HTR-8/SVneo (cell line): Measurements from ENCODE around the gene CADM3.
A peak's percentile ranks its signal among the peaks of the same experiment; 100 is the strongest.

Experiments used
- DNase-seq: peaks from one replicate; pipeline ENCODE4 v3.0.0; 2011; ENCODE audit warnings: low spot score, mixed read lengths; ENCODE audit not compliant: insufficient read length
- FAIRE-seq: peaks from 2 replicates; lab custom pipeline; 2011; peaks lifted over from hg19 to GRCh38; lab: Jason Lieb, UNC

The CADM3 gene

GRCh38 chr1:159203610-159204009, 32.2 kb downstream of the CADM3 start:
- DNase-seq: no peak
- FAIRE-seq: no peak

DNA sequence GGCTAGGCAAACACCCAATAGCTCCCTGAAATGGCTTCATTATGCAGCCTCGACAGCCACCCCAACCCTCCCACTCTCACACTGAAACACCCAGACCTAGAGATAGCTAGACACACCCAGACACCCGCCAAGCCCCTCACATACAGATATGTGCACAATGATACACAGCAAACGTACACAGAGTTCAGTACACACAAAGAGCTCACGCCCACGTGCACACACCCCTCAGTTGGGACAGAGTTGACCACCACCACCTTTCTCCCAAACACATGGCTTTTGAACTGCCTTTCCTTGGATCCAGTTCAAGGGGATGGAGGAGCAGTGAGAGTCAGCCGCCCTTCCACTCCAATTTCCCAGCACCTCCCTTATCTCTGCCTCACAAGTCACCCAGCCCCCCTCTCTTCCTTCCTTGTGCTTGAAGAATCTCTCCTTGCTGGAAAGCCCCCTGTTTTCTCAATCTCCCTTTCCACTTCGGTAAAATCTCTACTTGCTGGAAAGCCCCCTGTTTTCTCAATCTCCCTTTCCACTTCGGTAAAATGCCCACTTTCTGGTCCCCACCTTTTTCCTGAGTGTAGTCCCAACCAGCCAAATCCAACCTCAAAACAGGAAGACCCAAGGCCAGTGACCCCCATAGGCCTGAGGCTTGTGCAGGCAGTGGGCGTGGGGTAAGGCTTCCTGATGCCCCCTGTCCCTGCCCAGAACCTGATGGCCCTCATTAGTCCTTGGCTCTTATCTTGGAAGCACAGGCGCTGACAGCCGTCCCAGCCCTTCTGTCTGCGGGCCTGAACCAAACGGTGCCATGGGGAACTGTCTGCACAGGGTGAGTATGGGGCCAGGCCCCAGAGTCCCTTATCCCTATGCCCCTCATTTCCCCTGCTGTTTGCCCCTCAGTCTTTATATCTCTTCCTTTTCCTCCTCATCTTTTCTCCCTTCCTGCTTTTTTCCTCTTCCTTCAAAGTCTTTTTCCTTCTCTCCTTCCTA, 33.0 kb downstream of the CADM3 start, which contains the start of gene ACKR1:
TSS of gene ACKR1 (plus strand) at position 715 of the 981 bp plus-strand sequence. CDS start at position 800, 85 bp downstream.
- no peak for DNase-seq
- no peak for FAIRE-seq

GRCh38 chr1:159205225-159205624, 33.8 kb downstream of the CADM3 start:
- DNase-seq (no peak), FAIRE-seq (no peak)

DNA sequence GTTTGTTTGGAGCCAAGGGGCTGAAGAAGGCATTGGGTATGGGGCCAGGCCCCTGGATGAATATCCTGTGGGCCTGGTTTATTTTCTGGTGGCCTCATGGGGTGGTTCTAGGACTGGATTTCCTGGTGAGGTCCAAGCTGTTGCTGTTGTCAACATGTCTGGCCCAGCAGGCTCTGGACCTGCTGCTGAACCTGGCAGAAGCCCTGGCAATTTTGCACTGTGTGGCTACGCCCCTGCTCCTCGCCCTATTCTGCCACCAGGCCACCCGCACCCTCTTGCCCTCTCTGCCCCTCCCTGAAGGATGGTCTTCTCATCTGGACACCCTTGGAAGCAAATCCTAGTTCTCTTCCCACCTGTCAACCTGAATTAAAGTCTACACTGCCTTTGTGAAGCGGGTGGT, 34.7 kb downstream of the CADM3 start:
- FAIRE-seq: no peak
- DNase-seq: no peak

DNA sequence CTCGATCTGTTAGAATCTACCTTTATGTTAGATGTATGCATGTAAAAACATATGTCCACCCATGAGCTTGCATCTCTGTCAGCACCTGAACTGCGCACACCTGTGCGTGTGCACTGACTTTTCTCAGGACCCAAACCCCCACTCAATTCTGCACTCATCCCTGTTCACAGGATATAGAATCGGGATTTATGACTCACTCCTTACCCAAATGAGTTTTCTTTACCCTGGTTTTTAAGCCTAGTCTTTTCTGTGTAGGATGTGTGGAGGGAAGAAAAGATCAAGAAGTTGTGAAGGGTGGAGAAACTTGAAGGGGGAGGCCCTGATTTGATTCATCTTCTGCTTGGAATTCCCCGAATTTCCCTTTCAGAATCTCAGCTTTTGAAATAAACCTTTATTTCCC, 35.7 kb downstream of the CADM3 start:
- FAIRE-seq (no peak), DNase-seq (no peak)

- DNase-seq: no peak
- no peak for FAIRE-seq
These were observed 36.4 kb downstream of the CADM3 start for GRCh38 chr1:159207774-159208173.

DNA sequence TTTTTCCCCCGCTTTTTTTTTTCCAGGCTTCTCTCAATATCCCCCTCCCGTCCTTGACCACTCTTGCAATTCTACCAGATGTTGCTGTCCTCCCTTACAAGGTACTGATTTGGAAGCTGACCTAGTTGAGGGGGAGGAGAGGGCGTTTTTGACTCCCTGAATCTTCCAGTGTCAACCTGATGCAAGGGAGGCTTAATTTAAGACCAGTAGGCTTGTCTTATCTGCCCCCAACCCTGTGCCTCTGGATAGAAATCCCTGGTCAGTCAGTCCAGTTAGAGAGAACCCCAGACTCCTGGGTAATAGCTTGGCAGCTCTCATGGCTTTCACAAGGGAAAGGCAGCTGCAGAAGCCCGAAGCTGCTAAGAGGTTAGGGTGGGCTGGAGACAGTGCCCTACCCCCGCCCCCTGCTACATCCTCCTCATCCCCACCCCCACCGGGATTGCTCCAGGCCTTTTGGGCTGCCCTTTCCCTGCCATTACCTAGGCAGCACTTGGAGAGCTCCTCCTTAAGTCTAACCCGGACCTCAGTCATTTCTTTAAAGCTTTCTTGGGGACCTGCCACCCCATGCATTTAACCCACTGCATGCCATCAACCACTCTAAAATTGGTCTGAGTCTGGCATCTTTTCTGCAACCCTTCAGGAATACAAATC, 36.9 kb downstream of the CADM3 start:
- no peak for DNase-seq
- FAIRE-seq: no peak

DNA sequence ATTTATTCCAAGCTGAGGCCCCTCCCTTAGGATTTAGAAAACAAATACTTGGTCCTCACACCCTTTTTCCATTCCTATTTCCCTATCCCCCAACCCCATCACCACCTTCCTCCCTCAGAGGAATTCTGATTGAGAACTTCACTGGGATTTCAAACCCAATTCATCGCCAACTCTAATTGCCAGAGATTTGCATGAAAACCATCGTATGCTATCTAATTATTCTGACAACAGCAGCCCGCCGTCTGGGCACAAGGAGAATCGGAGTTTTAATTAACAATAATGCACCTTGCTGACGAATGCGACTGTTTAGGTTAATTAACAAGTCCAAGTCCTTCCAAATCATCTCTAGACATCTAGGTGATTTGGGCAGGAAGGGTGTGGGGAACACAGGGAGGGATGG, 37.6 kb downstream of the CADM3 start:
- FAIRE-seq (no peak), DNase-seq (no peak)

DNA sequence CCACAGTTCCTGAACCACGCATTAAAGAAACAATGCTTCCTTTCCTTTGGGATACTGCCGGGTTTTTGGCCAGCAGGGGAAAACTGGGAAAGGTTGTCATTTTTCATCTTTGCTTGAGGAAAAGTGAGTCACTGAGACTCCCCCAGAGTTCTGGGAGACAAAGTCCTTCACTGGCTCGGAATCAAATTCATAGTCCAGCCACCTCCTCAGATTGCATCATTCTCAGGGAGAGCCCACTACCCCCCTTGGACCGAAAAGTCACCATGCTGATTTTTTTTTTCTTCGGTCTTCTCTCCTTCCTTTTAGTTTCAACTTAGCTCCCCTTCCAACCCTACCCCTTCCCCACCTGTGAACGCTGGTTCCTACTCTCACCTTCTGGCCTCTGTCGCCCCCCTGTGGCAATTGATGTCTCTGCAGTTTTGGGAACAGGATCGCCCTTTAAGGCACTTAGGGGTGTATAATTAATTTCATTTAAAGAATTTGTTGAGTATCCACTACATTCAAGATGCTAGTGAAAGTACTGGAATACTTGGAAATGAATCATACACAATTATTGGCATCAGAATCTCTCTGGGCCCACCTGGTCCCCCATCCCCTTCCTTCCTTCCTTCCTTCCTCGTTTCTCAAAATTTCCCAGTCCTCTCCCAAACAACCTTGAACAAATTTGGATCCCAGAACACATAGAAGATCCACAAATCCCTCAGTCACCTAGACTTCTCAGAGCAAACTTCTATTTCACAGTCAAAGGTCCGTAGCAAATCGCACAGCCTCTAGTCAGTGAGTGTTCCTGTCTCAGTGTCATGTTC, 40.1 kb downstream of the CADM3 start:
- no peak for FAIRE-seq
- DNase-seq: peak; percentile 24

- FAIRE-seq (no peak), DNase-seq (no peak)
These were observed 41.2 kb downstream of the CADM3 start for GRCh38 chr1:159212596-159212995.

- FAIRE-seq (no peak), DNase-seq (peak; percentile 41)
These were observed 42.8 kb downstream of the CADM3 start for GRCh38 chr1:159214149-159214760.

DNA sequence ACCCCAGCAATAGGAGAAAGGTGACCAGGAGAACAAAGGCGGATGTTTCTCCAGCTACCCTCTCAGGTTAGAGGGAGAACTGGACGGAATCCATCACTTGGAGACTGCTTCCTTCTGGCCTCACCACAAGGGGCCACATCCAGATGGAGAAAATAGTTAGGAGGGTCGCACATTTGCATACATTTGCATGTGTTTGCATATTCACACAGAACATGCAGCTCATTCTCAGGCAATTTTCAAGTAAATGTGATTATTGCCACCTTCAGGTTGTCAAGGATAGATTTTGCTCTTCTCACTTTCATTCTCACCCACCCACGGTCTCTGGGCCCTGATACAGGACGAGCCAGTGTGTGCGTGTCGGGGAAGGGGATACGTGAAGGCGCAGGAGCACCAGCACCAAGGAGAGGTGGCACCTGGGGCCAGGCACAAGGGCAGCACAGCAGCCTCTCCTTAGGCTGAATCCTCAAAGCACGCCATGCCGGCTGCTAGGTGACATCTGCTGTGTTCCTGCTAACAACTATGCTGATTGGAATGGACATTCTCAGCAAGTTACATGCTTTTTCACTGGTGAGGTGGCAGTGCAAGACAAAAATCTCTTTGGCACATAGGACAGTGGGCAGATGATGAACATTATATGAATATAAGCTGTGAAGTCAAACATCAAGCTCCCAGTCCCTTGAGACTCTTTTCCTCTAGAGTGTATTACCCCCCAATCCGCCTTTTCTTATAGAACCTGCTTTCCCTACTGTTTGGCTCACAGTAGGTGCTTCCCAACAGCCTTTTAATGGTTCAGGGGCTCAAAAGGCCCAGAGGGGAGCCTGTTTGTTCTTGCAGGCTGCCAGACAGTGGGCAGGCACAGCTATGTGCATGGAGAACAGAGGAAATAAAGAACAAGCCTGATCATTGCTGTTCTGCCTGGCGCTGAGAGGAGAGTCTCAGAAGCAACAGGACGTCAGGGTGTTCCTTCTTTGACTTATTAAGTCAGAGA, 47.5 kb downstream of the CADM3 start:
- DNase-seq: no peak
- no peak for FAIRE-seq

- FAIRE-seq (no peak), DNase-seq (no peak)
These were observed 50.9 kb downstream of the CADM3 start for GRCh38 chr1:159222075-159222865.

GRCh38 chr1:159223004-159223403, 51.6 kb downstream of the CADM3 start:
- DNase-seq (no peak), FAIRE-seq (no peak)

GRCh38 chr1:159228554-159228953, 57.1 kb downstream of the CADM3 start:
- FAIRE-seq: no peak
- no peak for DNase-seq

DNA sequence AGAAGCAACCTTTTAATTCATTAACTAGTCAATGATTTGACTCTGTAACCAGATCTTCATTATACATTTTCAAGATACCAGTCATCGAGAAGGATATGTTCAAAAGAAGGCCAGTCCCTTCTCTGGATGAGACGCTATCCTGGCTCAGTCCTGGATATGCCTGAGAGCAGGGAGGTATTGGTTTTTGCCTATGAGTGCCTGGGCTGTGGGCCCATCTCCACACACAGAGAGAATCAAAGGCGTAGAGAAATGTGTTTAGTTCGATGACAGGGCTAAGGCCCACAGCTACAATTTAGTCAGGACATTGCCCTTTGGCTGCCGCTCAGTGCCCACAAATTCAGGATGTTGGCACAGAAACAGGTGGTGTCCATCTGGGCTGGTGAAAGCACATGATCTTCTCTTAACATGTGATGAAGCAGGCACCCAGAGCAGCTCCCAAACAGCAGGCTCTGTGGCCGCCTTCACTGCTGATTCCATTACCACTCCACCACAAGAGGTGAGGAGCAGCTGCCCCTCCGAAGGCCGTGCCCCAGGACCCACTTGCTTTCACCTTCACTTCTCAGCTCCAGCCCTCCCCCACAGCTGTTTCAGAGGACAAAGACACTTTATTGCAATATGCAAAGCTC, 58.0 kb downstream of the CADM3 start:
- FAIRE-seq (no peak), DNase-seq (peak; percentile 30)

DNA sequence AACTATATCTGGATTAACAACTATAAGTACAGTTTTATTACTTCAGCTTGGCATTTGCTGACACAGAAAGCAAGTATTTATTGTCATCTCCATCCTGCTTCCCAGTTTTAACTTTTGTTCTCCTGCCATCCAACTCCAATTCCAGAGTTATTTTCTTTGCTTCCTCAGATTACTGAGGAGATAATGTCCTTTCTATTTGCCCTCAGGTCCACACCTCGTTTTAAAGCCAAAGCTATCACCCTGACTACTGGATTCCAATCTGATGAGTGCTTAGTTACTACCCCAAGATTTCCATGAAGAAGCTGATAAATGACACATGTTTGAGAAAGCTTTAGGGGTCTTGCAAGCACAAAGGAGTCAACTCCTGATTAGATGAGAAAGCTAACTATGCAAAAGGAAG, 58.5 kb downstream of the CADM3 start:
- no peak for FAIRE-seq
- DNase-seq: peak; percentile 40
